Keratinocyte (primary cell): ENCODE results near the gene TREML1.

Experiments used
- CTCF ChIP-seq, 3 experiments: IDR thresholded peaks in 1 of 3; conservative IDR thresholded peaks in 1 of 3; optimal IDR thresholded peaks in 1 of 3; 2 replicates in 2 of 3; 3 replicates in 1 of 3; pipeline versions ENCODE3 to v1.5.1; 2011; ENCODE audit warnings: low read length in 3 of 3, mild to moderate bottlenecking in 3 of 3, moderate library complexity in 2 of 3, control low read depth in 1 of 3, inconsistent platforms in 1 of 3; ENCODE audit not compliant: insufficient read depth in 2 of 3; ENCODE audit errors: extremely low read depth in 1 of 3
- EZH2 ChIP-seq: IDR thresholded peaks from one replicate; pipeline ENCODE4 v1.6.1; 2012; ENCODE audit warnings: inconsistent platforms, mild to moderate bottlenecking, low read length, moderate library complexity

DNA sequence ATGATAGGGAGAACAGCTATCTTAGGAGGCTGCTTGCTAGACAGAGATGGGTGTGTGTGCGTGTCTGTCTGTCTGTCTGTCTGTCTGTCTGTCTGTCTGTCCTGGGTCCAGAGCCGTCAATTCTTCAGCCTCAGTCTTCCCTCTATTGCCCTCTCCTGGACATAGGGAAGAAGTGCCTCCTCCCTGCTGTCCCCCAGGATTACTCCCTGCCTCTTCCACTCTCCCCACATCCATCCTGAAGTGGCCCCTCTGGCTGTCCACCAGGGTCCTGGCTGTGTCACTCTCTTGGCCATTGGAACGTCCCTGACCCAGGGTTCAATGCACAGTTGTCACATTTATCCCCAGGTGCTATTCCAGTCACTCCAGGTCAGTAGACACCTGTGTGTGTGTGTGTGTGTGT is 36.6 kb upstream of the TREML1 start:
- TF ChIP-seq CTCF (optimal IDR thresholded peaks at IDR 0.05 in 1 of 3, IDR thresholded peaks at IDR 0.05 in 1 of 3, conservative IDR thresholded peaks at IDR 0.05 in 1 of 3; ENCODE audit: extremely low read depth in 1 of 3, insufficient read depth in 2 of 3, low read length in 3 of 3) (no peak), EZH2 (no peak)
